Breast epithelium (tissue), 4 donors: ENCODE measurements around the gene BRSK1. TPM values are rescaled to one million over a fixed set of nuclear protein-coding genes. Genes with fewer than 3 reads are reported as not detected.
A peak's percentile ranks its signal among the peaks of the same experiment; 100 is the strongest.

Source experiments
- DNase-seq, 2 donors: peaks; one replicate each; pipeline ENCODE4 v3.0.0-alpha.2; 2019; ENCODE audit warnings: low spot score in 2 of 2
- H3K27ac ChIP-seq, 2 donors: fragments of 200-600 bp; sonication (generic) in 1 of 2; one replicate each; pipeline ENCODE4 v1.5.1; 2016 to 2019; ENCODE audit warnings: mild to moderate bottlenecking in 1 of 2
- H3K27me3 ChIP-seq, 2 donors: fragments of 200-600 bp; sonication (generic) in 1 of 2; one replicate each; pipeline versions ENCODE4 v1.5.1 to v1.6.0; 2017 to 2019; ENCODE audit warnings: control low read depth in 1 of 2, mild to moderate bottlenecking in 1 of 2
- H3K36me3 ChIP-seq: fragments of 200-600 bp; one replicate; pipeline ENCODE4 v1.5.1; 2019
- H3K4me1 ChIP-seq, 2 donors: fragments of 200-600 bp; sonication (generic); one replicate each; pipeline ENCODE4 v1.5.1; 2016 to 2019; ENCODE audit warnings: control low read depth in 1 of 2
- H3K4me3 ChIP-seq, 3 donors: fragments of 200-600 bp; sonication (generic); 1 replicate in 2 of 3; 2 replicates in 1 of 3; pipeline ENCODE4 v1.5.1; 2016 to 2019; ENCODE audit warnings: mild to moderate bottlenecking in 3 of 3, moderate library complexity in 2 of 3
- H3K9me3 ChIP-seq, 2 donors: fragments of 200-600 bp; sonication (generic) in 1 of 2; one replicate each; pipeline ENCODE4 v1.5.1; 2016 to 2019; ENCODE audit warnings: control low read depth in 1 of 2
- CTCF ChIP-seq, 3 donors: fragments of 450-650 bp; IDR thresholded peaks; one replicate each; pipeline ENCODE4 v1.5.1; 2016 to 2017; ENCODE audit warnings: antibody characterized with exemption in 3 of 3, mild to moderate bottlenecking in 3 of 3, moderate library complexity in 3 of 3
- POLR2A ChIP-seq: fragments of 450-650 bp; IDR thresholded peaks from one replicate; pipeline ENCODE4 v1.6.1; 2016; ENCODE audit warnings: antibody characterized with exemption, mild to moderate bottlenecking, moderate library complexity
- POLR2AphosphoS5 ChIP-seq, 3 donors: sonication (generic); formaldehyde crosslinking; IDR thresholded peaks; one replicate each; pipeline ENCODE4 v1.6.1; 2017; ENCODE audit warnings: antibody characterized with exemption in 3 of 3
- intact Hi-C: fragments of 100-400 bp; cut with DNase I; formaldehyde crosslinking; loops from one replicate; pipeline ENCODE4 v1.15.1; 2023; ENCODE audit warnings: low total_unique reads
- total RNA-seq, 3 donors: library from RNA; depleted of rRNA; stranded (reverse); fragments of >200 nt; gene quantifications; one replicate each; pipeline ENCODE4 v1.1.0, GENCODE V29; 2016

The BRSK1 gene
- total RNA-seq, 3 donors from 2014 or later = 2.5 to 4.6 TPM; not detected in 1

GRCh38 chr19:55254625-55254977 lies 29.2 kb upstream of the BRSK1 start:
- Histone ChIP-seq H3K27me3 (no peaks in the 10 kb centered on the region), H3K36me3 (no peaks in the 10 kb centered on the region), H3K27ac (peak overlapping the region in 1 of 2 donors; percentile 50), H3K4me1 (peaks cover 0 to 9% of the 10 kb centered on the region in 2 donors), H3K9me3 (no peaks in the 10 kb centered on the region), H3K4me3 (peak overlapping the region; percentile 19 to 41 (median 20))
- TF ChIP-seq CTCF (IDR thresholded peaks at IDR 0.05) = no peak
- TF ChIP-seq POLR2A = no peak
- TF ChIP-seq POLR2AphosphoS5 (IDR thresholded peaks at IDR 0.05) = no peak
- no peak for DNase-seq
- intact Hi-C loops = no loop called here

GRCh38 chr19:55255618-55256423 lies 28.0 kb upstream of the BRSK1 start:
- Histone ChIP-seq H3K9me3 (no peaks in the 10 kb centered on the region), H3K36me3 (no peaks in the 10 kb centered on the region), H3K4me1 (peaks cover 6 to 9% of the 10 kb centered on the region in 2 donors), H3K27me3 (no peaks in the 10 kb centered on the region), H3K4me3 (peak overlapping the region in 2 of 3 donors; percentile 19 to 50), H3K27ac (peak overlapping the region in 1 of 2 donors; percentile 43)
- no peak for DNase-seq
- intact Hi-C loops = no loop called here
- TF ChIP-seq POLR2A = no peak
- no peak for TF ChIP-seq CTCF (IDR thresholded peaks at IDR 0.05)
- TF ChIP-seq POLR2AphosphoS5 (IDR thresholded peaks at IDR 0.05) = no peak

- H3K9me3 ChIP-seq = no peaks in the 10 kb centered on the region
- intact Hi-C loops = no loop called here
- no peaks in the 10 kb centered on the region for H3K27me3 ChIP-seq
- TF ChIP-seq POLR2AphosphoS5 (IDR thresholded peaks at IDR 0.05) (no peak), POLR2A (no peak), CTCF (IDR thresholded peaks at IDR 0.05) (no peak)
- H3K4me3 ChIP-seq = peak overlapping the region; percentile 87 to 93 (median 91)
- H3K4me1 ChIP-seq = peaks cover 6 to 9% of the 10 kb centered on the region in 2 donors
- DNase-seq = no peak
- H3K36me3 ChIP-seq = no peaks in the 10 kb centered on the region
- H3K27ac ChIP-seq = peak overlapping the region; percentile 35 to 93
Observed at GRCh38 chr19:55256562-55257460, 27.0 kb upstream of the BRSK1 start.

GRCh38 chr19:55257461-55258420 lies 26.1 kb upstream of the BRSK1 start:
- Histone ChIP-seq H3K27ac (peak overlapping the region; percentile 83 to 93), H3K27me3 (no peaks in the 10 kb centered on the region)

More at GRCh38 chr19:55257461-55258420, 26.1 kb upstream of the BRSK1 start:
- TF ChIP-seq POLR2A (no peak), POLR2AphosphoS5 (IDR thresholded peaks at IDR 0.05) (no peak), CTCF (IDR thresholded peaks at IDR 0.05) (no peak)
- Histone ChIP-seq H3K4me1 (peaks cover 6 to 9% of the 10 kb centered on the region in 2 donors), H3K4me3 (peak overlapping the region; percentile 87 to 93 (median 91)), H3K9me3 (no peaks in the 10 kb centered on the region), H3K36me3 (no peaks in the 10 kb centered on the region)
- intact Hi-C loops = no loop called here
- DNase-seq = no peak
